Activated T-helper 1 cell treated with anti-CD3 and anti-CD28 coated beads, Interleukin-2, amount 50 U/mL, for 16 hours (primary cell): ENCODE data around the gene PUS1.
"Not testable (repeated sequence)": the region's sequence is repeated elsewhere in the genome, so short reads cannot be mapped to it uniquely, and the experiment has no call there.

ENCODE experiments used
- DNase-seq, 2 donors: peaks; one replicate each; pipeline ENCODE4 v3.0.0-alpha.2; 2020; ENCODE audit warnings: low read depth in 1 of 2, low spot score in 1 of 2

Gene PUS1

GRCh38 chr12:131959641-131960589 lies 30.8 kb downstream of the PUS1 start:
- no peak for DNase-seq

GRCh38 chr12:131960590-131961325 lies 31.7 kb downstream of the PUS1 start:
- not testable (repeated sequence) for DNase-seq

DNA sequence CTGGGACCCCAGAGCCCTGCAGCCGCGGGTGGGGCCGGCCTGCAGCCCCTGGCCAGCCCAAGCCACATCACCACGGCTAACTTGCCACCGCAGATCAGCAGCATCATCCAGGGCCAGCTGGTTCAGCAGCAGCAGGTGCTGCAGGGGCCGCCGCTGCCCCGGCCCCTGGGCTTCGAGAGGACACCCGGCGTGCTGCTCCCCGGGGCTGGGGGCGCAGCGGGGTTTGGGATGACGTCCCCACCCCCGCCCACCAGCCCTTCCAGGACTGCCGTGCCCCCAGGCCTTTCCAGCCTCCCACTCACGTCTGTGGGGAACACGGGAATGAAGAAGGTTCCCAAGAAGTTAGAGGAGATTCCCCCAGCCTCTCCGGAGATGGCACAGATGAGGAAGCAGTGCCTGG lies 32.3 kb downstream of the PUS1 start:
- not testable (repeated sequence) for DNase-seq

DNA sequence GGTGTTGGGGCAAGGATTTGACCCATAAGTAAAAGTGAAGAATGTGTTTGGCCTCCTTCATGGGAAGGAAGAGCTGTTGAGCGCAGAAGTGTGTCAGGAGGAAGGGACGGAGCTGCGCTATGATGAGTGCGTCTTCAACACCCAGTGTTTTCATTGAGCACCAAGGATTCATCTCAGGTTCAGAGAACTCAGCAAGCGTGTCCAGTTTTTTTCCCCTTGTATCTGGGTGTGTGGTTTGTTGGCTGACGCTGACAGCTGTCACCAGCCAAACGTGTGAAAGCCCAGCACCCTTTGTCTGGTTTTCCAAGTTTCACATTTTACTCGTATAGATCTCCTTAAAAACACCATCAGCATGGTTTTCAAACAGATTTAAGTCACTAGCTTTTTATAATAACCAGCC lies 33.0 kb downstream of the PUS1 start:
- DNase-seq, result no peak

DNA sequence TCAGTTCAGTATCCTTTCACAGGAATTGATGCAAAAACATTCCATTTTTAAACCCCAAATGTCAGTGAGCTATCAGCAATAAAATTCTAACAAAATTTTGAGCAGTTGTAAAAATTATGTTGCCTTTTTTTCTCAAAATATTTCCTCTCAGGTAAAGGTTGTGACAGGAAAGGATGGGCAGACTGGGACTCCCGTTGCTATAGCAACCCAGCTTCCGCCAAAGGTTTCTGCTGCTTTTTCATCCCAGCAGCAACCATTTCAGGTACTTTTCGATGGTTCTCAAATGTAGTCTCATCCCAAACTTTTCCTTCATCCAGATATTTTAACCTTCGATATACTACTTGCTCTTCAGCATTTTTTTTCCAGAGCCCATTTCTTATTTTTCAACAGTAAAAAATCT lies 34.3 kb downstream of the PUS1 start:
- DNase-seq, result no peak

- no peak for DNase-seq
Measured at GRCh38 chr12:131965073-131965472, 36.0 kb downstream of the PUS1 start.

DNA sequence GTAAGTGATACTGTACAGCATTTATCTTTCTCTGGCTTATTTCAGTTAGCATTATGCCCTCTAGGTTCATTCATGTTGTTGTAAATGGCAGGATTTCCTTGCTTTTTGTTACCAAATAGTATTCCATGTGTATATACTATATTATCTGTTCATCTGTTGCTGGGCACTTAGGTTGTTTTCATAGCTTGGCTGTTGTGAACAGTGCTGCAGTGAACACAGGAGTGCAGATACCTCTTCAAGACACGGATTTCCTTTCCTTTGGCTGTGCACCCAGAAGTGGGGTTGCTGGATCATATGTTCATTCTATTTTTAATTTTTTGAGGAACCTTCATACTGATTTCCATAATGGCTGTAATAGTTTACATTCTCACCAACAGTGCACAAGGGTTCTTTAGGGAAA lies 42.1 kb downstream of the PUS1 start:
- no peak for DNase-seq

DNA sequence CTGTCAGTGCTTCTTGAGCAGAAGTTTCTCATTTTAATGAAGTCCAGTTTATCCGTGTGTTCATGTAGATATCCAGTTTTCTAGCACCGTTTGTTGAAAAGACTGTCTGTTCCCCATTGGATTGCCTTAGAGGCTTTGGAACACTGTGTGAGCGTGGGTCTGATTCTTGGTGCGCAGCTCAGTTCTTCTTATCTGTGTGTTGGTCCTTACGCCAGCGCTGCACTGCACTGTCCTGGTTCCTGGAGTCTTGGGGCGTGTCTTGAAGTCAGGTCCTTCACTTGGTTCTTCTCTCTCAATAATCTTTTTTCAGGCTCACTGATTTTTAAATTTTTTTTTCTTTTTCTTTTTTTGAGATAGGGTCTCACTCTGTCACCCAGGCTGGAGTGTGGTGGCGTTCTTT lies 46.2 kb downstream of the PUS1 start:
- no peak for DNase-seq

DNA sequence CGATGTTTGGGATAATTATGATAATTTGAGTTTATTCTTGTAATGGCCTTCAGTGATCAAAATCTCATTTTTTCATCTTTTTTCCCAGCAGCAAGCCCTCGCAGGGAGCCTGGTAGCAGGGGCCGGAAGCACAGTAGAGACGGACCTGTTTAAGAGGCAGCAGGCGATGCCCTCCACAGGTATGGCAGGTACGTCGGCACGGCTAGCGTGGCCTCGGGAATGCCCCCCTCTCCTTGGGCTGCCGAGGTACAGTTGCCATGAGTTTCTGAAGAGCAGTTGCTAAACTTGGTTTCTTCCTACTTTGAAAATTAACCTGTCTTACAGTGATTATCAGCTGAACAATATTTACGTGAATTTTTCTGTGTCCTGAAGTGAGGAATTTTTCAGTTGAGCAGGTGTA lies 50.5 kb downstream of the PUS1 start:
- DNase-seq, result no peak

GRCh38 chr12:131980263-131980662 lies 51.2 kb downstream of the PUS1 start:
- no peak for DNase-seq

DNA sequence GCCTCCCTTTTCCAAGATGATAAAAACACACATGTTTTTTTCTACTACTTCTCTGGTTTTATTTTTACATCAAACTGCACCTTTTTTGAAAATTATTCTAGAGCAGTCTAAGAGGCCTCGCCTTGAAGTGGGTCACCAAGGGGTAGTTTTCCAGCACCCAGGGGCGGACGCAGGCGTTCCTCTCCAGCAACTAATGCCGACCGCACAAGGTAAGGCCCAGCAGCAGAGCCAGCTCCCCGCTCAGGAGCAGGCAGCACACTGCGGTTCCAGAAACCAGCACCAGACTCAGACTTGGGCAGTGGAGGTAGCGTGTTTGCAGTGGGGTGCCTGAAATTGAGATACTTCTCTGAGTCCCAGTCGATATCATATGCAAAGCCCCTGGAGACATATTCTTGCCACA lies 52.3 kb downstream of the PUS1 start:
- no peak for DNase-seq

- no peak for DNase-seq
Measured at GRCh38 chr12:131982041-131982440, 53.0 kb downstream of the PUS1 start.

DNA sequence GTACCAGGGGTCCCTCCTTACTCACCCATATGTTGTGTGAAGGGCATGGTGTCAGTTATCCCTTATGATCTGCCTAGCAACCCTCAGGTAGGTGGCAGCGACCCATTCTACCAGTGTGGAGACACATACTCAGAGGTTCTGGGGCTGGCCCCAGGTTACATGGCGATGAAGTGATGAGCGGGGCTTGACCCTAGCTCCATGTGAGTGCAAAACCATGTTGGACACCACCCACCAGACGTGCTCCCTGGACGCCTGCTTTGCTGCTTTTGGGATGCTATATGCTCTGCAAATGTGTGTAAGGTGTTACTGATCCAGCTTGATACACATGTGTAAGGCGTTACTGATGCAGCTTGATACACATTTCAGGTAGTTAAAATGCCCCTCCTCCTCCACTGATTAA lies 54.0 kb downstream of the PUS1 start:
- no peak for DNase-seq

DNA sequence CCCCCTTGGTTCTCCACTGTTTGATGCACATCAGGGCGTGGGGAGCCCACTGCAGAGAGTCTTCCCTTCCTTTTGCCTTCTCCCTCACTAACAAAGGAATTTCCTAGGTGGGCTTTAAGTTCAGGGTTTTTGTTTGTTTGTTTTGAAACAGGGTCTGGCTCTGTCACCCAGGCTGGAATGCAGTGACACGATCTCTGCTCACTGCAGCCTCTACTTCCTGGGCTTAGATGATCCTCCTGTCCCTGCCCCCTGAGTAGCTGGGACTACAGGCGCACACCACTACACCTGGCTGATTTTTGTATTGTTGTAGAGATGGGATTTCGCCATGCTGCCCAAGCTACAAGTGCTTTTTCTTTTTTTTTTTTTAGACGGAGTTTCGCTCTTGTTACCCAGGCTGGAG lies 54.5 kb downstream of the PUS1 start:
- DNase-seq, result no peak

DNA sequence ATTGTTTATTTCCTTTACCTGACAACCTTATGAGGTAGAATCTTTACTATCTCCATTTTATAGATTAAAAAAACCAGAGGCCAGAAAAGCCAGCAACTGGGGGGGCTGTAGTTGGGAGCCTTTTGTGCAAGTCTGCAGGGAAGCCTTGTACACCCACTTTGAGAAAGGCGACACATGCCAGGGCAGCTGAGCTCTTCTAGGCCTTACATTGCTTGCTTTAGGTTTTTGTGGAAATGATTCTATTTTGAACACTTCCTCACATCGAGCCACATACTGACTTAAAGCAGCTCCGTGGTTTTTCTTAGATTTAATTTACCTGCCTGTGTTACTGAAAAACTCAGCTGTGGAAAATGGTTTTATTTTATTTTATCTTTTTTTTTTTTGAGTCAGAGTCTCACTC lies 55.3 kb downstream of the PUS1 start:
- DNase-seq, result no peak

DNA sequence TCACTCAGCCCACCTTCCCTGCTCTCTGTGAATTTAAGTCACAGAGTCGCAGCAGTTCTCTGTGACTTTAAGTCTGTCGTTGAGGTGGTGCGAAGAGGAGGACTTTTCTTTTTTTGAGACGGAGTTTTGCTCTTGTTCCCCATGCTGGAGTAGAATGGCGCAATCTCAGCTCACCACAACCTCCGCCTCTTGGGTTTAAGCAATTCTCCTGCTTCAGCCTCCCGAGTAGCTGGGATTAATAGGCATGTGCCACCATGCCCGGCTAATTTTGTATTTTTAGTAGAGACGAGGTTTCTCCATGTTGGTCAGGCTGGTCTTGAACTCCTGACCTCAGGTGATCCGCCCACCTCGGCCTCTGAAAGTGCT lies 56.4 kb downstream of the PUS1 start:
- DNase-seq, result not testable (repeated sequence)

- DNase-seq, result no peak
Measured at GRCh38 chr12:131986361-131986760, 57.3 kb downstream of the PUS1 start.

GRCh38 chr12:131986910-131987309 lies 57.8 kb downstream of the PUS1 start:
- no peak for DNase-seq

DNA sequence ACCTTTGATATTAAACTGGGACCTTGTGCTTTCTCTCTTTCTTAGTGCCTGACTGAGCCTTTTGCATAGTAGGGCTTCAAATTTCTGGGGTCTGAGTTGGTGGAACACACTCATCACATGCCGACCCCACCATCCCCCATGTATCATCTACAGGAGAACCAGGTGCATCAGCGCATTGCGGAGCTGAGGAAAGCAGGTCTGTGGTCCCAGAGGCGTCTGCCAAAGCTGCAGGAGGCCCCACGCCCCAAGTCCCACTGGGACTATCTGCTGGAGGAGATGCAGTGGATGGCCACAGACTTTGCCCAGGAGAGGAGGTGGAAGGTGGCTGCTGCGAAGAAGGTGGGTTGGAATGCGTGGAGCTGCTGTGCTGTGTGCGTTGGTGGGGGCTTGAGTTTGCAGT lies 58.5 kb downstream of the PUS1 start:
- DNase-seq, result no peak

DNA sequence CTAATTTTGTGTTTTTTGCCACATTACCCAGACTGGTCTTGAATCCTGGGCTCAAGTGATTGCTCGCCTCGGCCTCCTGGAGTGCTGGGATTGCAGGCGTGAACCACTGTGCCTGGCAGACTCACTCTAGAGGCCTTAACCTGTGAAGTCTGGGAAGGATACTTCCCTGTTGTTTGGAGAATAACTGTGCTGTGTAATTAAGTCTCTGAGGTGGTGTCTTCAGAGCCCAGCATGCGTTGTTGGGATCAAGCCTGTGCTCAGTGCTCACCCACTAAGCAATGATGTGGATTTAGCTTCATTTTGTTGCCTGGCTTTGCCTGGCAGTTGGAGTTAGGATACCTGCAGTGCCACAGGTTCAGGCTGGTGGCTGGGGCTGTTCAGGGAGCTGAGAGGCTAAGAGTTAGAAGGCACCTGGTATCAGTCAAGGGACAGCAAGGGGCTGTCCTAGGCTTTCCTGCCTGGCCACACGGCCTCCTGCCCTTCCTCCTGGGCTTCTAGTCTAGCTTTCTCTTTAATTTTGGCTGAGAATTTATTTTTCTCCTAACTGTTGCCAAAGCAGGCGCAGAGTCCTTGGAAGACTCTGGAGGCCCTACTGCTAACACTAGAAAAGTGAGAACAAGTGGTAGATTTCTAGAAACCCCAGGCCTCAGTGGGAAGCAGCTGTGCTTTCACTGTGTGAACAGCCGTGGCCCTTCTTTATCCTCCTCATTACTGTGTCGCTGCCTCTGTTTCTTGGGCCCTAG lies 59.1 kb downstream of the PUS1 start:
- no peak for DNase-seq

DNA sequence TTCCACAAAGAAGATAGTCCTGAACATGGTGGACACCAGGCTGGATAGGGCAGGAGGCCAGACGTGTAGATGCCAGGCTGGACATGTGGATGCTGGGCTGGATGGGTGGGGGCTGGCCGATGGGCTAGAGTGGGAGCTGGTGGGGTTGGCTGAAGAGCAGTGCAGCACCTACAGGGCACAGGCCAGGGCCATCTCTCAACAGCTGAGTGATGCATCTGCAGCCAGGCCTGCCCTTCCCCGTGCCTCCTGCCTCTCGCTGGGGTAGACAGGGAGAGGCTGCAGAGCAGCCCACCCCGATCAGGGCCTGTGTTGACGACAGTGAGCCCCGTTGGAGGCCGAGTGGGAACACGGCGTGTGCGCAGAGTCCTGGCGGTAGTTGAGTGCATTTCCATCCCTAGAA lies 59.9 kb downstream of the PUS1 start:
- no peak for DNase-seq
